RWPE2 (cell line): ENCODE data around the gene YWHAE.

Experiments
- ATAC-seq: fragments of 200-7000 bp; cut with Tn5 transposase; 3 replicates; pipeline ENCODE4 v1.9.1; 2021; ENCODE audit warnings: low read depth
- DNase-seq: peaks from one replicate; pipeline ENCODE4 v3.0.0-alpha.2; 2020; ENCODE audit warnings: low spot score
- H3K27ac ChIP-seq: fragments of 450-650 bp; 2 replicates; pipeline ENCODE4 v1.5.1; 2017; ENCODE audit warnings: mild to moderate bottlenecking; ENCODE audit not compliant: poor library complexity, severe bottlenecking
- H3K27me3 ChIP-seq: fragments of 250-450 bp; sonication (Bioruptor Pico); 2 replicates; pipeline ENCODE4 v1.5.1; 2021; ENCODE audit warnings: mild to moderate bottlenecking, moderate library complexity; ENCODE audit not compliant: insufficient read depth, poor library complexity, severe bottlenecking
- H3K36me3 ChIP-seq: fragments of 250-450 bp; sonication (Bioruptor Pico); 2 replicates; pipeline ENCODE4 v1.5.1; 2020; ENCODE audit warnings: low read depth, mild to moderate bottlenecking, moderate library complexity
- H3K4me1 ChIP-seq: fragments of 250-450 bp; sonication (Bioruptor Pico); 2 replicates; pipeline ENCODE4 v1.5.1; 2021; ENCODE audit warnings: mild to moderate bottlenecking, moderate library complexity; ENCODE audit not compliant: insufficient read depth, poor library complexity, severe bottlenecking
- H3K4me3 ChIP-seq: fragments of 250-450 bp; sonication (Bioruptor Pico); 2 replicates; pipeline ENCODE4 v1.5.1; 2021; ENCODE audit warnings: mild to moderate bottlenecking, moderate library complexity; ENCODE audit not compliant: severe bottlenecking
- H3K9me3 ChIP-seq: fragments of 250-450 bp; sonication (Bioruptor Pico); 2 replicates; pipeline ENCODE4 v1.5.1; 2021; ENCODE audit warnings: mild to moderate bottlenecking, moderate library complexity; ENCODE audit not compliant: severe bottlenecking
- TF ChIP-seq, protein P1 (sequence below): fragments of 450-650 bp; IDR thresholded peaks from one replicate; pipeline ENCODE4 v1.5.1; 2017; ENCODE audit warnings: mild to moderate bottlenecking, moderate library complexity; ENCODE audit not compliant: poor library complexity, severe bottlenecking

The YWHAE gene

DNA sequence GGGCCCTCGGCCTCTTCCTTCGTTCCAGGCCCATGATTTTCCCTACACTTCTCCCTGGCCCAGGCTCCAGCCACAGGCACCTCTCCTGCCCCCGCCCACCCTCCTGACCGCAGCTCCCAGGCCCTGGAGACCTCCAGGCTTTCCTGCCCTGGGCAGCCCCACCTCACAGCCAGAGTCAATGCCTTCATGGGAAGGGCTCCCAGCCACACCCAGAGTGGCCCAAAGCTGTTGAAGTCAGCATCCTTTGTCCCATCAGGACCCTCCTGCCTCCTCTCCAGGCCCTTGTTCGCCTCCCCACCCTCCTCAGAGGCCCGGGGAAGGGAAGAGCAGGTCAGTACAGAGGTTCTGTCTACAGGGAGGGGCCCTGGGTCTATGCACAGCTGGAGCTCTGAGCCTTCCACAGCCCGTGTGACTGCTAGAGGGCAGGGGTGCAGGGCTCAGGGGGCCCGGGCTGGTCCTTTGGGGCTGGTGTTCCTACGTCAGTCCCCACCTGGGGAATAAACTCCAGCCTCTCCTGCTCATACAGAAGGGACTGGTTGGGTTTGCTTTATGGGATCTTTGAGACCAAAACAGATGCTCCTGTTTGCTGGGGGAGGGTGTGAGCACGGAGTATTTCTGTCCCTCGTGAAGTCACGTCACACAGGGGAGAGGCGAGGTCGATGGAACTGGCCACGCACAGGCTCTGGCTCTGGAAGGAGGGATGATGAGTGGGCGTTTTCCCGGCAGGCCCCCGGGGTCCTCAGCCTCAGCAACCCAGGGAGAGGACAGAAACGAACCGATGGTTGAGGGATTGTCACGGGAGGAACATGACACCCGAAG lies 100.3 kb downstream of the YWHAE start:
- ATAC-seq (no peak; the same call in 2 of the 3 replicates), DNase-seq (no peak)
- no peak overlapping the region for H3K4me3 ChIP-seq
- no peaks in the 10 kb centered on the region for H3K4me1 ChIP-seq
- no peaks in the 10 kb centered on the region for H3K9me3 ChIP-seq
- TF ChIP-seq, protein P1, sequence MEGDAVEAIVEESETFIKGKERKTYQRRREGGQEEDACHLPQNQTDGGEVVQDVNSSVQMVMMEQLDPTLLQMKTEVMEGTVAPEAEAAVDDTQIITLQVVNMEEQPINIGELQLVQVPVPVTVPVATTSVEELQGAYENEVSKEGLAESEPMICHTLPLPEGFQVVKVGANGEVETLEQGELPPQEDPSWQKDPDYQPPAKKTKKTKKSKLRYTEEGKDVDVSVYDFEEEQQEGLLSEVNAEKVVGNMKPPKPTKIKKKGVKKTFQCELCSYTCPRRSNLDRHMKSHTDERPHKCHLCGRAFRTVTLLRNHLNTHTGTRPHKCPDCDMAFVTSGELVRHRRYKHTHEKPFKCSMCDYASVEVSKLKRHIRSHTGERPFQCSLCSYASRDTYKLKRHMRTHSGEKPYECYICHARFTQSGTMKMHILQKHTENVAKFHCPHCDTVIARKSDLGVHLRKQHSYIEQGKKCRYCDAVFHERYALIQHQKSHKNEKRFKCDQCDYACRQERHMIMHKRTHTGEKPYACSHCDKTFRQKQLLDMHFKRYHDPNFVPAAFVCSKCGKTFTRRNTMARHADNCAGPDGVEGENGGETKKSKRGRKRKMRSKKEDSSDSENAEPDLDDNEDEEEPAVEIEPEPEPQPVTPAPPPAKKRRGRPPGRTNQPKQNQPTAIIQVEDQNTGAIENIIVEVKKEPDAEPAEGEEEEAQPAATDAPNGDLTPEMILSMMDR, result no peak
- H3K27me3 ChIP-seq, result peaks cover 4% of the 10 kb centered on the region
- no peak overlapping the region for H3K27ac ChIP-seq
- no peaks in the 10 kb centered on the region for H3K36me3 ChIP-seq

DNA sequence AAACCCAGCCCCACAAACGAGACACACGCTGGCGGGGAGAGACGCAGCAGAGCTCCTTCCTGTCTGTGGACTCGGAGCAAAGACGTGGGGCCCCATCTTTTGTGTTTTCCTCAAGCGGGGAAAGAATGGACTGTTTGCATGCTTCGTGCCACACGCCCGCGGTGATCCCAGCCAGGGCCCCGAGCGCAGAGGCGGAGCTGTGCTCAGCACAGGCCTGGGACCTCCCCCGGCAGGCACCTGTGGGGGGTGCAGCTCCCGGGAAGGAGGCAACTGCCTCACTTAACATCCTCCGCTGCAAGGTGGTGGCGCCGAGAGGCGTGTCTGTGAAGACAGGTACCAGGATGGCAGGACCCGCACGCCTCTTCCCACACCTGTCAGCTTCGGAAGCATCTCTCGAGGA lies 101.4 kb downstream of the YWHAE start:
- ATAC-seq (peak; percentile 50), DNase-seq (no peak)

More for the DNA sequence above, 101.4 kb downstream of the YWHAE start:
- Histone ChIP-seq H3K9me3 (no peaks in the 10 kb centered on the region), H3K4me3 (no peak overlapping the region), H3K27ac (no peak overlapping the region), H3K27me3 (peaks cover 4% of the 10 kb centered on the region), H3K36me3 (no peaks in the 10 kb centered on the region), H3K4me1 (no peaks in the 10 kb centered on the region)
- TF ChIP-seq, protein P1, result no peak
